ENCODE data around the gene INF2. TPM values are rescaled to one million over a fixed set of nuclear protein-coding genes. Genes with fewer than 3 reads are reported as not detected.

Gene INF2
- total RNA-seq, 2 experiments from 2014 or later, result 74.9 to 76.9 TPM

GRCh38 chr14:104685216-104685997, 4.0 kb upstream of the INF2 start:
- Mint-ChIP-seq H3K27ac (peak overlapping the region; percentile 37), H3K4me1 (ENCODE audit: low read depth) (peaks cover 33% of the 10 kb centered on the region), H3K4me3 (peak overlapping the region; percentile 80), H3K36me3 (ENCODE audit: low read depth) (no peaks in the 10 kb centered on the region), H3K9me3 (no peaks in the 10 kb centered on the region), H3K27me3 (no peaks in the 10 kb centered on the region)
- intact Hi-C loops (cut with DNase I, micrococcal nuclease), result loop anchor here in 1 of 2 experiments (2.0 kb wide), 1 partner anchor 23 kb away; no protein-coding TSS in a partner anchor
- H3K9me3 ChIP-seq (ENCODE audit: control insufficient read depth in 1 of 2, insufficient read depth in 1 of 2, low read length in 2 of 2), result no peaks in the 10 kb centered on the region
- peaks cover 41% of the 10 kb centered on the region for H3K4me1 ChIP-seq (ENCODE audit: insufficient read depth, low read length)
- no peak overlapping the region for H3K27ac ChIP-seq (ENCODE audit: low read depth in 1 of 2, low read length in 2 of 2)
- H3K36me3 ChIP-seq (ENCODE audit: insufficient read depth, low read length), result no peaks in the 10 kb centered on the region
- POLR2A ChIA-PET, result interaction anchor here (0.7 to 1.2 kb wide), 3 partner anchors 9 to 20 kb away, joined by 3 to 5 read pairs (median 3); no protein-coding TSS in a partner anchor
- DNase-seq (peak in 1 of 14 experiments; percentile 43), ATAC-seq (ENCODE audit: poor library complexity) (peak; percentile 16)
- H3K27me3 ChIP-seq (ENCODE audit: control insufficient read depth in 1 of 2, insufficient read depth in 2 of 2, low read length in 2 of 2), result no peaks in the 10 kb centered on the region
- TF ChIP-seq, protein P1, sequence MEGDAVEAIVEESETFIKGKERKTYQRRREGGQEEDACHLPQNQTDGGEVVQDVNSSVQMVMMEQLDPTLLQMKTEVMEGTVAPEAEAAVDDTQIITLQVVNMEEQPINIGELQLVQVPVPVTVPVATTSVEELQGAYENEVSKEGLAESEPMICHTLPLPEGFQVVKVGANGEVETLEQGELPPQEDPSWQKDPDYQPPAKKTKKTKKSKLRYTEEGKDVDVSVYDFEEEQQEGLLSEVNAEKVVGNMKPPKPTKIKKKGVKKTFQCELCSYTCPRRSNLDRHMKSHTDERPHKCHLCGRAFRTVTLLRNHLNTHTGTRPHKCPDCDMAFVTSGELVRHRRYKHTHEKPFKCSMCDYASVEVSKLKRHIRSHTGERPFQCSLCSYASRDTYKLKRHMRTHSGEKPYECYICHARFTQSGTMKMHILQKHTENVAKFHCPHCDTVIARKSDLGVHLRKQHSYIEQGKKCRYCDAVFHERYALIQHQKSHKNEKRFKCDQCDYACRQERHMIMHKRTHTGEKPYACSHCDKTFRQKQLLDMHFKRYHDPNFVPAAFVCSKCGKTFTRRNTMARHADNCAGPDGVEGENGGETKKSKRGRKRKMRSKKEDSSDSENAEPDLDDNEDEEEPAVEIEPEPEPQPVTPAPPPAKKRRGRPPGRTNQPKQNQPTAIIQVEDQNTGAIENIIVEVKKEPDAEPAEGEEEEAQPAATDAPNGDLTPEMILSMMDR (IDR thresholded peaks at IDR 0.05), result no peak
- H3K4me3 ChIP-seq (ENCODE audit: low read length), result no peak overlapping the region
- CTCF ChIA-PET, result no interaction called here

GRCh38 chr14:104685998-104686610, 3.3 kb upstream of the INF2 start:
- no peaks in the 10 kb centered on the region for H3K36me3 ChIP-seq (ENCODE audit: insufficient read depth, low read length)
- no peak overlapping the region for H3K27ac ChIP-seq (ENCODE audit: low read depth in 1 of 2, low read length in 2 of 2)
- no peaks in the 10 kb centered on the region for H3K27me3 Mint-ChIP-seq
- H3K27ac Mint-ChIP-seq, result peak overlapping the region; percentile 71
- TF ChIP-seq, protein P1 (IDR thresholded peaks at IDR 0.05), result no peak
- H3K9me3 ChIP-seq (ENCODE audit: control insufficient read depth in 1 of 2, insufficient read depth in 1 of 2, low read length in 2 of 2), result no peaks in the 10 kb centered on the region
- CTCF ChIA-PET, result no interaction called here
- peak overlapping the region; percentile 39 for H3K4me3 Mint-ChIP-seq
- H3K4me3 ChIP-seq (ENCODE audit: low read length), result no peak overlapping the region
- H3K27me3 ChIP-seq (ENCODE audit: control insufficient read depth in 1 of 2, insufficient read depth in 2 of 2, low read length in 2 of 2), result no peaks in the 10 kb centered on the region
- POLR2A ChIA-PET, result interaction anchor here (1.4 to 1.7 kb wide), 2 partner anchors 8 to 20 kb away, joined by 5 to 11 read pairs; no protein-coding TSS in a partner anchor
- no peaks in the 10 kb centered on the region for H3K9me3 Mint-ChIP-seq
- peaks cover 48% of the 10 kb centered on the region for H3K4me1 ChIP-seq (ENCODE audit: insufficient read depth, low read length)
- no peaks in the 10 kb centered on the region for H3K36me3 Mint-ChIP-seq (ENCODE audit: low read depth)
- no peak for ATAC-seq (ENCODE audit: poor library complexity)
- peaks cover 39% of the 10 kb centered on the region for H3K4me1 Mint-ChIP-seq (ENCODE audit: low read depth)
- no peak for DNase-seq
- intact Hi-C loops (cut with DNase I, micrococcal nuclease), result loop anchor here in 1 of 2 experiments (2.0 kb wide), 1 partner anchor 23 kb away; no protein-coding TSS in a partner anchor

GRCh38 chr14:104686624-104687517, 2.5 kb upstream of the INF2 start:
- peak; percentile 13 for ATAC-seq (ENCODE audit: poor library complexity)
- no peak overlapping the region for H3K4me3 ChIP-seq (ENCODE audit: low read length)
- intact Hi-C loops (cut with DNase I, micrococcal nuclease), result no loop called here
- no peaks in the 10 kb centered on the region for H3K9me3 Mint-ChIP-seq
- peak in 5 of 14 experiments; percentile 17 to 51 (median 46) for DNase-seq
- H3K27ac ChIP-seq (ENCODE audit: low read depth in 1 of 2, low read length in 2 of 2), result no peak overlapping the region
- H3K27ac Mint-ChIP-seq, result peak overlapping the region; percentile 71
- H3K27me3 Mint-ChIP-seq, result no peaks in the 10 kb centered on the region
- ChIA-PET CTCF (no interaction called here), POLR2A (interaction anchor here (1.4 to 1.7 kb wide), 2 partner anchors 9 to 21 kb away, joined by 5 to 11 read pairs; no protein-coding TSS in a partner anchor)
- TF ChIP-seq, protein P1 (IDR thresholded peaks at IDR 0.05), result no peak
- H3K9me3 ChIP-seq (ENCODE audit: control insufficient read depth in 1 of 2, insufficient read depth in 1 of 2, low read length in 2 of 2), result no peaks in the 10 kb centered on the region
- peaks cover 44% of the 10 kb centered on the region for H3K4me1 Mint-ChIP-seq (ENCODE audit: low read depth)
- peaks cover 3% of the 10 kb centered on the region for H3K36me3 ChIP-seq (ENCODE audit: insufficient read depth, low read length)
- no peaks in the 10 kb centered on the region for H3K27me3 ChIP-seq (ENCODE audit: control insufficient read depth in 1 of 2, insufficient read depth in 2 of 2, low read length in 2 of 2)
- peaks cover 56% of the 10 kb centered on the region for H3K4me1 ChIP-seq (ENCODE audit: insufficient read depth, low read length)
- no peaks in the 10 kb centered on the region for H3K36me3 Mint-ChIP-seq (ENCODE audit: low read depth)
- peak overlapping the region; percentile 79 for H3K4me3 Mint-ChIP-seq
